OCI-LY3 (cell line): ENCODE measurements around the gene CXCL3.

Source experiments
- EZH2phosphoT487 ChIP-seq: fragments of 200-600 bp; shearing (Covaris generic); IDR thresholded peaks from 2 replicates; pipeline ENCODE4 v1.6.1; 2018; ENCODE audit warnings: antibody characterized with exemption, mixed run types, low read depth
- TF ChIP-seq, protein P1 (sequence below): fragments of 200-600, 300-600 bp; sonication (generic); IDR thresholded peaks from 2 replicates; pipeline ENCODE4 v1.5.1; 2014; ENCODE audit warnings: antibody characterized with exemption, low read length, low read depth

DNA sequence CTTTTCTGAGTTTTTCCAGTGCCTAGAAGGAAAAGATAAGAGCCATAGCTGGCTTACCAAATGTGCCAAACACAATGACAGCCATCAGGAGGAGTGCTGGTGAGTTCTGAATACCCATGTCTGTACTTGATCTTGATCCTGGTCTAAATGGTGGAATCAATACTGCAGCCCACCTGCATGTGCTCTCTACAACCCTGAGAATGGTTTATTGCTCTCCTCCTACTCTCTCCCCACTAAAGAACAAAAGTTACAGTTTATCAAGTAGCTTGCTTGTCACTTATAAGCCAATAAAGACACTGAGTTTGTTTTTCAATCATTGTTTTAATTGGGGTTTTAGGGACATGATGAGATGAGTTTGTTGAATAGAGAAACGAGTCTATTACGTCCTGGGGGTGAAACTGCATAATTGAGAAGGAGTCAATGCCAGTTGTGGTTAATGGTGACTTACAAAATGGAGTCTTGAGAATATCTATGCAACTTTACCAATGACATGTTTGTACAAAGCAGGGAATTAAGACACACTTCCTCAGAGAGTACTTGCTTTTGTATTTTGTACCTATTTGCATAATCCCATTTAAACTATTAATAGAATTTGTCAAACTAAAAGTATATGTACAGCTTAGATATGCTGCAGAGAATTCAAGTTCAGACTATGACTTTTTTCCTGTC, 20.8 kb upstream of the CXCL3 start:
- TF ChIP-seq, protein P1, sequence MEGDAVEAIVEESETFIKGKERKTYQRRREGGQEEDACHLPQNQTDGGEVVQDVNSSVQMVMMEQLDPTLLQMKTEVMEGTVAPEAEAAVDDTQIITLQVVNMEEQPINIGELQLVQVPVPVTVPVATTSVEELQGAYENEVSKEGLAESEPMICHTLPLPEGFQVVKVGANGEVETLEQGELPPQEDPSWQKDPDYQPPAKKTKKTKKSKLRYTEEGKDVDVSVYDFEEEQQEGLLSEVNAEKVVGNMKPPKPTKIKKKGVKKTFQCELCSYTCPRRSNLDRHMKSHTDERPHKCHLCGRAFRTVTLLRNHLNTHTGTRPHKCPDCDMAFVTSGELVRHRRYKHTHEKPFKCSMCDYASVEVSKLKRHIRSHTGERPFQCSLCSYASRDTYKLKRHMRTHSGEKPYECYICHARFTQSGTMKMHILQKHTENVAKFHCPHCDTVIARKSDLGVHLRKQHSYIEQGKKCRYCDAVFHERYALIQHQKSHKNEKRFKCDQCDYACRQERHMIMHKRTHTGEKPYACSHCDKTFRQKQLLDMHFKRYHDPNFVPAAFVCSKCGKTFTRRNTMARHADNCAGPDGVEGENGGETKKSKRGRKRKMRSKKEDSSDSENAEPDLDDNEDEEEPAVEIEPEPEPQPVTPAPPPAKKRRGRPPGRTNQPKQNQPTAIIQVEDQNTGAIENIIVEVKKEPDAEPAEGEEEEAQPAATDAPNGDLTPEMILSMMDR: no peak
- TF ChIP-seq EZH2phosphoT487: no peak
